ENCODE measurements around the gene TSPAN18.
"Not testable (repeated sequence)": the region's sequence is repeated elsewhere in the genome, so short reads cannot be mapped to it uniquely, and the experiment has no call there.

TSPAN18 gene

DNA sequence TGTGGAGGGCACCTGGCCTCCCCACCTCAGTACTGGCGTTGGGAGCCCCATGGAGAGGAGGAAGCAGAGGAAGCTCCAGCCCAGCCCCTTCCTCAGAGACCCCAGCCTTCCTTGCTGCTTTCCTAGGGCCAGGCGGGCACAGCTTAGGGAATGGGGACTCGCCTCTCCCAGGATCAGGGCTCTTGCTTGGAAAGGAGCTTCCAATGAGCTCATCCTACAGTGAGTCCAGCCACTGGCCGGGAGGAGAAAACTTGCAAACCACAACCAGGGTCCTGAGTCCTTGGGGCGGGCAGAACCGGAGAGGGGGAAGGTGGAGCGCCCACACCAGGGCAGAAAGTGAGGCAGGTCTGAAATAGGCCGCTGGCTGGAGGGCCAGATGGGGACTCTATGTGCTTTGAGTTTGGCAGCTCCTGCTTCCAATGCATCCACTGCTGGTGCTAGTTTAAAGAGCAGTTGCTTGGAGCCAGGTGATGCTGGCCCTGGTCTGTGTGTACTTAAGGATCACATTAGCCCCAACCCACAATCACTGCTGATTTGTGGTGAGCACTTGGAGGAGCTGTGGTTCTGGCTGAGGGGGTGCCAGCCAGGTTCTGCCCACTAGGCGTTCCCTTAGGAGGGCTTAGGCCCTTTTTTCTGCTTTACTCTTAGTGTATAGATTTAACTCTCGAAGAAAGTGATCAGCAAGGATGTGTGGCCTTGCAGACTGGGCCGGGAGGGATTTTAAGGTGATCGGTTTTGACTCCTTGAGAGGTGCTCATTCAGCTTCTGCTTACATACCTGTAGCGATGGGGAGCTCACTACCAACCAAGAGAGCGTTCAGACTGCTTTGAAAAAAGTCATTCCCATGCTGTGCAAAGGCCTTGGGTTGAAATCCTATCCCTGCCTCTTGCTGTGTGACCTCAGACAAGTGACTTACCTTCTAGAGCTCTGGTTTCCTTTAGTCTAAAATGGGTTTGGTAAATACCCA is 142.0 kb downstream of the TSPAN18 start:
- DNase-seq (ENCODE audit: low read depth) = no peak

DNA sequence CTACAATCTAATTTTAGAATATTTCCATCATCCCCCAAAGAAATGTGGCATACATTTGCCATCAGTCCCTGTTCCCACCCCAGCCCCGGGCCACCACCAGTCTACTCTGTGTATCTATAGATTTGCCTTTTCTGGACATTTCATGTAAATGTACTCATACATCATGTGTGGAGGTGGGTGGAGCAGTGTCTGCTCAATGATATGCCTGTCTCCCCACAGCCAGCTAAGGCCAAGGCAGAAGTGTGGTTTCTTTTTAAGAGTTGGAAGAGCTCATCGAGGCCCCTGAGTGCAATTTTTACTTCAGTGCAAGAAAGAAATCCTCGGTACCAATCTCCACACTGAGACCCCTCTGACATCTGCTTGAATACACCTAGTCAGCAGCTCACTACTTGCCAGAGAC is 143.4 kb downstream of the TSPAN18 start:
- DNase-seq (ENCODE audit: low read depth) = no peak

DNA sequence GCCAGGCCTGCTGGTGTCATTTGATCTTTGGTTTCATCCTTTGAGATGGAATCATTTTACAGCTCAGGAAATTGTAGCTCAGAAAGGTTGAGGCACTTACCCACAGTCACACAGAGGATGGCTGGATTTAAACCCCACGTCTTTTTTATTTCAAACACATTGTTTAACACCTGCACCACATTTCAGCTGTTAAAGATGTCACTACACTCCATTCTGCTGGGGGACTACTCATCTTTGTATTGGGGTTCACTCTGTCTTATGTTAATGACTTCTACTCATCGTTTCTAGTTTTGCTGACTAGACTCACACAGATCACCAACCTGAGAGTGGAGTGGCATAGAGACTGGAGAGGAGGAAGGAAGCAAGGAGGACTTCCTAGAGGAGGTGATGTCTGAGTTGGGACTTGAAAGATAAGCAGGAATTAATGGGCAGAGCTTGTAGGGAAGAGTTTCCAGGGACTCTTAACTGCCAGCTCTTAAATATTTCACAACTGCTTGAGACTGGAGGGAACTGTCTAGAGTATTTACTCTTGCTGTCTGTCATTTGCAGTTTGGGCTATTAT is 143.9 kb downstream of the TSPAN18 start:
- no peak for DNase-seq (ENCODE audit: low read depth)

DNA sequence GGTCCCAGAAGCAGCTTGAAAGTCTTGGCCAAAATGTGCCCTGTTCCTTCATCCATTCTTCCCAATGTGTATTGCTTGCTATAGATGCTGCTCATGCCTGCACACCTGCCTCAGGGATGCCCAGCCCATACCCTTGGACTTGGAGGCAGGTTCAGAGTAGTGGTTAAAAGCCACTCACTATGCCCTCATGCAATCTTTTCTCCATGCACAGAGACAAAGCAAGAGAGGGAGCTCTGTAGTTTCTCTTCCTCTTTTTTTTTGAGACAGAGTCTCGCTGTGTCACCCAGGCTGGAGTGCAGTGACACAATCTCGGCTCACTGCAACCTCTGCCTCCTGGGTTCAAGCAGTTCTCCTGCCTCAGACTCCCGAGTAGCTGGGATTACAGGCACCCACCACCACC is 144.9 kb downstream of the TSPAN18 start:
- not testable (repeated sequence) for DNase-seq (ENCODE audit: low read depth)

DNA sequence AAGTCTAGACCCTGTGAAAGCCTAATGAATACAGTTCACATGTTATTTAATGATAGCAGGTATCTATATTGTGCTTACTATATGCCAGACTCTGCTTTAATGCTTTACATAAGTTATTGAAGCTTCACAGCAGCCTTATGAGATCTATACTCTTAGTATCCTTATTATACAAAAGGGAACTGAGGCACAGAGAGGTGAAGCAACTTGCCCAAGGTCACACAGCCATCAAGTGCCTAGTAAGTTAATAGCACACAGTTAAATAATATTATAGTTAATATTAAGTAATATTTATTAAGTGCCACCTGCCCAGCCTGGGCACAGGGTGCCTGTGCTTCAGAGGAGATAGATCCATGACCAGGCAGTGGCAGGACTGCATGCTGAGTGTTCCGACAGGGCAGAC is 145.8 kb downstream of the TSPAN18 start:
- DNase-seq (ENCODE audit: low read depth) = no peak

DNA sequence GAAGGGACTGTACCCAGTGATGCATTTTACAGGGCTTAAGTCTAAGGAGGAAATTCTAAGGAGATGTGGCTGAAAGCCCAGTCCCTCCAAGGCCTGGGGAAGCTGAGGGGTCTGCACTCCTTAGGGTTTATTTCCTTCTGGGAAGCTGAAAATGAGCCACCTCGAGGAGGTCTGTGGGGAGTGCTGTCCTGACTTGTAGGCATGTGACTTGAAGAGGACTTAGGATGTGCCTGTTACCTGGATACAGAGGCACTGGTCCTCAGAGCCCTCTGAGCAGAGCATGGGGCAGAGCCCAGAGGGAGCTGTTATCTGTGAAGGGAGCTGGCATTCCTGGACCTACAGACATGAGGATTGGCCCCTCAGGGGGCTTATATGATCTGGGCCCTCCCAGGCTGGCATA is 146.8 kb downstream of the TSPAN18 start:
- DNase-seq (ENCODE audit: low read depth) = no peak

DNA sequence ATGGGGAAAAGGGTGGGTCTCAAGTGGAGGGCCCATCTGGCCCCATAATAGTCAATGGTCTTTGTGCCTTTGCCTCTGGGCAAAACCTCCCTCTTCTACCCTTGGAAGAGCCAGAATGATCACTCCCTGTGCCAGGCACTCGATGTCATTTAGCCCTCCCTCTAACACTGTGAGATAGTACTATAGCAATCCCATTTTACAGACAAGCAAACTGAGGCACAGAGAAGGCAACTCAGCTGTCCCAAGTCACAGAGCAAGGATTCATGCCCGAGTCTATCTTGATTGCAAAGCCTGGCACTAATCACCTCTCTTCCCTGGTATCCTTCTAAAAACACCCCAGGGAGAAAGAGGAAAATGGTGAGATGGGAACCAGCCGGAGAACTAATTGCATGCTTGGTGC is 147.5 kb downstream of the TSPAN18 start:
- DNase-seq (ENCODE audit: low read depth) = no peak

DNA sequence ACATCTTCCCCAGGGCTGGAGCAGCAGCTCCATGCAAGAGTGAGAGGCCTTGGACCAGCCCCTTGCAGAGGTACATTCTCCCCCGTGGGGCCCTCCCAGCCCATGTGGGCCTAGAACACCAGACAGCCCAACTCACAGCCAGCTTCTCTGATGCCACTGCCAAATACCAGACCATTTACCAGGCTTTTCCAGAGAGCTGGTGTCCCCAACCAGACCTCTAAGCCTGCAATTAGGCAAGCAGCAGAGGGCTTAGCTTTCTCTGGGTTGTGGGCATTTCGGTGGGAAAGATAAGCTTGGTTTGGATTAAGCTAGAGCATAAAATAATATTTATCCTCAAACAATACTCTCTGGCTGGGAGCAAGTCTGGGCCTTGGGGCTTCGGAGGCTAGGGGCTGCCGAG is 148.3 kb downstream of the TSPAN18 start:
- no peak for DNase-seq (ENCODE audit: low read depth)

DNA sequence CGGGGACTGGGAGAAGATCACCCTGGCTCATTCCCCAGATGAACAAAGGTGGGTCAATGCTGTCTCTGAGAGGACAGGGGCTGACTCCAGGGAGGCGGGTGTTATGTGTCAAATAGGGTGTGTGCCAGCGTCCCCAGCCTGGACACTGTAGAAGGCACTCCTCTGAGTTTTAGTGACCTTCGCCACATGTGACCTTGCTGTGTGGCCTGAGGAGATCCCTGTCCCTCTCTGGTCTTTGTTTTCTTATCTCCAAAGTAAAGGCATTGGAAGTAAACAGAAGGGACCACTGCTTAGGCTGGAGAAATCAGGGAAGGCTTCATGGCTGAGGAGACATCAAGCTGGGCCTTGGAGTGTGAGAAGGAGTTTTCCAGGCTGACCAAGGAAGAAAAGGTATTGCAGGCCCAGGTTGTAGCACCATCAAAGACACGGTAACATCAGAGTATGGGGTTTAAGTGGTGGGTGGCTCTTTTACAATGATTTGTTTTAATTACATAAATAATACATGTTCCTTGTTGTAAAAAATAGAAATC is 149.5 kb downstream of the TSPAN18 start:
- DNase-seq (ENCODE audit: low read depth) = no peak

DNA sequence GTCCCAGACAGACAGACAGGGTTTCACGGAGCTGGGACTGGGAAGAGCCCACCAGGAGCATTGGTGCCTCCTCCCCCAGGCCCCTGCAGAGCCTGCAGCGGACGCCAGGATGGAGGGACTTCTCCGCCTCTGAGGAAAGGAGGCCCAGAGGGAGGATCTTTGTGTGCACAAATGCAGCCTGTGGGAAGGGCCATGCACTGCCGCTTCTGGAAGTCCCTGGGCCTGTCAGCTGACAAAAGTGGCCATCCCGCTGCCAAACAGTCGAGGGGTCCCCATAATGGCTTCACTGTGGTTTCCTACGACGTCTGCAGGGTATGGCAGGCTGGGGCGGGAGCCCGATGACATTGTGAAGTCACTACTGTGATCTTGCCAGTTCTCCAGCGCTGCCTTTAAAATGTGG is 150.1 kb downstream of the TSPAN18 start:
- no peak for DNase-seq (ENCODE audit: low read depth)

DNA sequence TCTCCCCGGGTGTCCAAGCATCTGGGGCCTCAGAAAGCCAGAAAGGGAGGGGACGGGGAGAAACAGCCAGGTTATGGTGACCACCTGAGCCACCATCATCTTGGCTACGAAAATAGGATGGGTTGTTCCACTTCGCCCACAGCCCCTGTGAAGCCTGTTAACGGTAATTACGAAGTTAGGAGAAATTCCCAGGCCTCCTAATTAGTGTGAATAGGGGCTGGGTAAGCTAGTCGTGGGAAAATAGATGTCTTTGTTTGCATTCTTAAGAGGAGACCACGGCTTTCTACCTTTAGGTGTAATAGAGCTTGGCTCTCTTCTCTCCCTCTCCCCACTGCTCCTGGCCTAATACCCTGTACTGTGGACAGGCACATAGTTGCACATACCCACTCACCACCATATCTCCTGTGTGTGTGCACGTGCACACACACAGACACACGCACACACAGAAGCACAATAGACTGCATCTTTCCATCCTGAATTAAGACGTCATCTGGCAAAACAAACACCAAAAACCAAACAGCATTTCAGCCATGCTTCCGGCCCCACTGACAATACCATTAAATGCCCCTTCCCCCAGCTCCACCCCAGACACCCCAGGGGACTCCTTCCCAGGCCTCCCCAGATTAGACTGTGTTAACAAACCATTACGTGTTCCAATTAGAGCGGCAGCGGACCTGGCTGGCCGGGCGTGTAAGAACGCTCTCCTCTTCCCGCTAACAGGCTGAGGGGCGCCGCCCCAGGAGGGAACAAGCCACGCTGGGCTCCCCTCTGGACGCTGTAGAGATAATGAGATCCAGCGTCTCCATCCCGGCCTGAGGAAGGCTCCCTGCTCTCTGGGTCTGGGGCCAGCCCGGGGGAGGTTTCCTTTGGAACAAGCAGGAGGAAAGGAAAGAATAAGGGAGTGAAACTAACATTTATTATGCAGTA is 151.1 kb downstream of the TSPAN18 start:
- DNase-seq (ENCODE audit: low read depth) = no peak

DNA sequence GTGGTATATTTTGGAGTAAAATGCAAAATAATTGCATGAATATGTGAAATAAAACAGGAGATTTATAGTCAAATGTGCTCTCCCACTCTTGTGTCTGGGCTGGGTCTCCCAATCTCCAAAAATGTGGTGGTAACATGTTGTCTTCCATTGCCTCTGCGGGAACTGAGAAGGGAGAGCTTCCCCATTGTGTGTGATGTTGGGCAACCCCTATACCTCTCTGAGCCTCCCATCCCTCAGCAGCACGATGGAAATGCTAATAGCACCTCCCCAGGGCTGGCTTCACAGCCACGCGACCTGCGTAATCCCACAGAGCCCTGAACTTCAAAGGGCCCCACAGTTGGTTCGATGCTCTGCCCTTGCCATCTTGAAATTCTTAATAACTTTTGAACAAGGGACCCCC is 151.9 kb downstream of the TSPAN18 start:
- DNase-seq (ENCODE audit: low read depth) = no peak

DNA sequence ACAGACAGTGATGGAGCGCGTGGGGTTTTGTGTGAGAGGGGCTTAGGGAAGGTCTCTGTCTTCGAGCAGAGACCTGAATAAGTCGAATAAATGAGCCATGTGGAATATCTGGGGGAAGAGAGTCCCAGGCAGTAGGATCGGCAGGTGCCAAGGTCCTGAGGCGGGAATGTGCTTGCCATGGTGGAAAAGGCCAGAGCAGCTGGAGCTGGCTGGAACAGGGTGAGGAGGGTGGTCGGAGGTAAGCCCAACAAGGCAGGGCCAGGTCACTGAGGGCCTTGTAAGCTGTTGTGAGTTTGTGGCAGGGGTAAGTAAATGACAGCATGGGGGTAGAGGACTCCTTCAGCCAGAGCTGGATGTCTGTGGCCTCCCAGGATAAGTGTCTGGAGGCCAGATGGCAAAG is 152.7 kb downstream of the TSPAN18 start:
- no peak for DNase-seq (ENCODE audit: low read depth)

DNA sequence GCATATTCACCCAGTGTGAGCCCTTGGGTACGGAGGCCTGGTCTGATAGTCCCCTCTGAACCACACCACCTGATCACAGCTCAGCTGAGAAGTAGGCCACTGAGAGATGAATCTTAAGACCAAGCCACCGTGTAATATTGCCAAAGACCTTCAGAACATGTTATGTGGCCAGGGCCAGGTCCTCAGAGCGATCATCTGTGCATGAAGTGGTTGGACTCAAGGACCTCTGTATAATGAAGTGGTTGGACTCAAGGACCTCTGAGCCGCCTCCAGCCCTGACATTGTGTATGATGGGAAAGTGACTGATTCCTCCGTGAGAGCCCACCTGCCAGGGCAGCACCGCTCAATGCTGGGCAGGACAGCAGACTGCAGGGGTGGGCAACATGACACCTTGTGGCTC is 153.7 kb downstream of the TSPAN18 start:
- no peak for DNase-seq (ENCODE audit: low read depth)

DNA sequence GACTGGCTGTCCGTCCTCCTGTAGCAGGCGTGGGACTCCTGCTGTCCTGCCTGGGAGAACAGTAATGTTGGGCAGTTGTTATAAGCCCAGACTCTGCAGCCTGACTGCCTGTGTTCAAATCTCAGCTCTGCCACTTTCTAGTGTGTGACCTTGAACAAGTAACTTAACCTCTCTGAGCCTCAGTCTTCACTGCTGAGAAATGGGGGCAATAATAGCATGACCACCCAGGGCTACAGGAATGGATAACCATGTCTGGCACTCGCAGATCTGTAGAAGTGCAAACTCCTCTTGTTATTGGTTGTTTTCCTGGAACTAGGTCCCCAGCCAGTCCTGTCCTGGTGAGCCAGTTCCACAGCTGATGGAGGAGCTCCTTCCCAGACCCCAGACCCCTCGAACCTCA is 154.2 kb downstream of the TSPAN18 start:
- DNase-seq (ENCODE audit: low read depth) = no peak

DNA sequence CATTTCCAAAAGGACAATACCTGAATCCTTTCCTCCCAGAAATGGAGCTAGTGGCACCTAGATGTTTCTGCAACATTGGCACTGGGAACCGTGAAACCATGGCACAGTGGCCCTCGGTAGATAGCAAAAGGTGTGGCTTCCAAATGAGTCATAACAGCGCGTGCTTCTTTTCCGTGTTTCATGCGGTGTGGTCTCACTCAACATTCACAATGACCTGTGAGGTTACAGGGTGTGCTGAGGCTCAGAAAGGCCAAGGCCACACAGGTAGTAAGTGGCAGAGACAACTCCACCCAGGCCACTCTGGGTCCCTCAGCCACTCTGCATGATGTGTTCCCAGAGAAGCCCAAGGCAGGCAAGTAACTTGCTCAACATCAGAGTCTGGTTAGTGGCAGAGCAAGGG is 156.5 kb downstream of the TSPAN18 start:
- DNase-seq (ENCODE audit: low read depth) = no peak

DNA sequence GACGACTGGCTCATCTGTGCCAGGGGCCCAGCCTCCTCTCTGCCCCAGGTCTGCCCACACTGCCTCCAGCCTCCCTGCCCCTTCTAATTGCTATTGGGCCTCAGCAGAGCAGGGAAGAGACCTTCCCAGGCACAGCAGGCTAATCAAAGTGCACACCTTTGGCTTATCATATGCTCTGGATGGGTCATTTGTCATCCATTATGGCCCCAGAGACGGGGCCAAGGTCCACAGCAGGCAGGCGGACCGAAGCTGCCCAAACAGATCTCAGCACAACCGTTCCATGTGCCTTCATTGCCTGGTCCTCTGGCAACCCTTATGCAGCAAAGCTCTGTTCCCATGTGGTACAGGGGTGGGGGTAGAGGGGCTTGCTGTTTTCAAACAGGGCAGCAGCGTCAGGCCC is 157.3 kb downstream of the TSPAN18 start:
- no peak for DNase-seq (ENCODE audit: low read depth)

DNA sequence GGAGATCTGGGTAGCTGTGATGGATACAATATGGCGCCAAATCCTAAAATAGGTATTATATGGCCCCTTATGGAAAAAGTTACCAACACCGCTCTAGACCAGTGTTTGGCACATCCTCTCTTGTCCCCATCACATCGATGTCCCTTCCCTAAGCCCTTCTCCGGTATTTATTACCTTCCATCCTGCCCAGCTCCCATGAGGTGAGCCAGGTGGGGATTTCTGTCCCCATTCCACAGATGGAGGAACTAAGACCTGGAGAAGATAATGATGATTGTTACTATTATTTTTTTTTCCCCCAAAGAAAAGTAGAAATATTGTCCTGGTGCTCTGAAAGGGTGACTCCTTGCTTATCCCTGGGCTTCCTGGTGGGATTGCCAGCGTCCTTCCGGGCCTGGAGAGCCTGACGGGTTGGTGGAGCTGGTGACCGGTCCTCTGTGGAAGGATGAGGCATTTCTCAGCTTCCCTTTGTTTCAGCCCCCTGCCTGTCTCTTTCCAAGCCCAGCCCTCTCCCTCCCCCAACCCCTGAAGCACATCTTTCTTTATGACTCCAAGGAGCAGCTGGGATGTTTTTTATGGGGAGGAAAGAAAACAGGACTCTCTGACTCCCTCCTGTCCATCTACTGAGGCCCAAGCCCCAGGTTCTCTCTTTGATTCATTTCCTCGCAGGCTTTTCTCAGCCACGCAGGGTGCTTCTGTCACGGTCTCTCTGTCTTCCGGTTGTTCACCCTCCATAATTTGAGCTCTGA is 158.5 kb downstream of the TSPAN18 start:
- DNase-seq (ENCODE audit: low read depth) = no peak

DNA sequence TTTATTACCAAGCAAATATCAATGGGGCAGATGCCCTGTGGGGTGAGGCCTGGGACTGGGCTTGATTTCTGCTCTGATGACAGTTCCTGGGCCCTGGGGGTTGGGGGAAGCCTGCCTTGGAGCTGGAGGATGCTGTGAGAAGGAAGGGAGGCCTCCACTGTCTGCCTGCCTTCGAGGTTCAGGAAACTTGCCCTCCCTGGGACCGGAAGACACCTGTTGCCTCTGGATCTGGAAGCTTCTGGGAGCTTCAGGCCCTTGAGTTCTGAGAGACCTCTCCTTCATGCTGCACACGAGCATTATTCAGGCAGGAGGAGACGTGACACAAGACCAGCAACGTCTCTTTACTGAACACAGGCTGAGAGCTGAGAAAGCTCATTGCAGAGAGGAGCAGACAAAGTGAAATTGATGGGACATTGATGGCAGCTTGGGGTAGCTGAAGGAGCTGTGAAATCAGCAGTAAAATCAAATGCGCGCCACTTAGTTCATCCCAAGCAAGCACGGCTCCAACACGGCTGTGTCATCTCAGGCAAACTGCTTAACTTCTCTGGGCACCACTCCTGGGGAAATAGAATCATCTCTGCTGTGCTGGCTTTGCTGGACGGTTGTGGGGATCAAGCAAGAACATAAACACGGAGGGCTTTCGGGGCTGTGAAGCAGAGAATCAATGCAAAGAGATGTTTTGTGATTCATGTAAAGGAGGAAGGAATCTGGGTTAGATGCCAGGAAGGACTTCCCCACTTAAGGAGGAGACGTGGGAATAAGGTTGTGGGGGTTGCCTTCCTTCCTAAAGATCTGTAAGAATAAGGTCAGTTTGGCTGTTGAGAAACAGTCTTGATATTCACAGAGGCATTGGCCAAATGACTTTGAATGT is 159.4 kb downstream of the TSPAN18 start:
- no peak for DNase-seq (ENCODE audit: low read depth)

DNA sequence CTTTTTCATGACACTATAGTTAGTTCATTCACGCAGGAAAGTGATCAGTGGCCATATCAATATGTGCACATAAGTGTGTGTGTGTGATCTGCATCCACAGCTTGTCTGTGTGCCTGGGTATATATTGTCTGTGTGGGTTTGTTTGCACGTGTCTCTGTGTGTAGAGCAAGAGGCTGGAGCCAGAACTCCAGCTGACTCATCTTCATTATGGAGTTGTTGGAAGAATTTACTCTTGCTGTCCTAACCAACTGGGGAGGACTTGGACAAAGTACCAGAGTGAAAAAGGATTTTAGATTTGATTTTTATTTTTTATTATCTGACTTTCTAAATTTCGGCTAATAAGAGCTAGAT is 160.0 kb downstream of the TSPAN18 start:
- DNase-seq (ENCODE audit: low read depth) = peak; percentile 12

DNA sequence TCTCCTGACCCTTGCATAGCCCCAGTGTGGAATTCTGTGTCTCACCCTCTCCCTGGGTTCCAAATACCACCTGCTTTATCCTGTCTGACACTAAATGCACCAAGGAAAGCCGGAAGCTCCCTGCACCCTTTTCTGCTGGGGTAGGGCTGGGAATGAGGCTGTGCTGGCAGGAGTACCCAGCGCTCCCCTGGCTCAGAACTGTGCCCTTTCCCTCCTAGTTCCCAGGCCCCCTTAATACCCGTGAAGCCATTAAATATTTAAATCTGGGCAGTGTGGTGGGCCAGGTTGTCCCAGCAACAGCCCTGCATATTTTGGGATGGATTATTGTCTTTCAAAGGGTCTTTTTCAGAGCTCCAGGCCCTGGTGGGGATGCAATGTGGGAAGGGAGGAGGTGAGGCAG is 160.9 kb downstream of the TSPAN18 start:
- DNase-seq (ENCODE audit: low read depth) = no peak
